ENCODE data around the gene CRISPLD2.
A peak's percentile ranks its signal among the peaks of the same experiment; 100 is the strongest.
"Not testable (repeated sequence)": the region's sequence is repeated elsewhere in the genome, so short reads cannot be mapped to it uniquely, and the experiment has no call there.

Gene CRISPLD2

GRCh38 chr16:84927621-84928591, 108.1 kb downstream of the CRISPLD2 start:
- DNase-seq (ENCODE audit: low read depth in 3 of 3, low spot score in 1 of 3) = no peak

GRCh38 chr16:84928679-84929420, 109.1 kb downstream of the CRISPLD2 start:
- no peak for DNase-seq (ENCODE audit: low read depth in 3 of 3, low spot score in 1 of 3)

GRCh38 chr16:84929421-84930297, 109.9 kb downstream of the CRISPLD2 start:
- DNase-seq (ENCODE audit: low read depth in 3 of 3, low spot score in 1 of 3) = no peak

GRCh38 chr16:84930298-84931106, 110.7 kb downstream of the CRISPLD2 start:
- peak in 1 of 3 donors; percentile 7 for DNase-seq (ENCODE audit: low read depth in 3 of 3, low spot score in 1 of 3)

- no peak for DNase-seq (ENCODE audit: low read depth in 3 of 3, low spot score in 1 of 3)
These were observed 111.3 kb downstream of the CRISPLD2 start for GRCh38 chr16:84931107-84931494.

- no peak for DNase-seq (ENCODE audit: low read depth in 3 of 3, low spot score in 1 of 3)
These were observed 111.7 kb downstream of the CRISPLD2 start for GRCh38 chr16:84931506-84931905.

- DNase-seq (ENCODE audit: low read depth in 3 of 3, low spot score in 1 of 3) = no peak
These were observed 112.9 kb downstream of the CRISPLD2 start for GRCh38 chr16:84932681-84933080.

GRCh38 chr16:84933774-84934631, 114.2 kb downstream of the CRISPLD2 start:
- DNase-seq (ENCODE audit: low read depth in 3 of 3, low spot score in 1 of 3) = no peak

- DNase-seq (ENCODE audit: low read depth in 3 of 3, low spot score in 1 of 3) = no peak
These were observed 117.6 kb downstream of the CRISPLD2 start for GRCh38 chr16:84937196-84938005.

GRCh38 chr16:84938616-84939015, 118.8 kb downstream of the CRISPLD2 start:
- DNase-seq (ENCODE audit: low read depth in 3 of 3, low spot score in 1 of 3) = not testable (repeated sequence)

GRCh38 chr16:84940670-84941551, 121.1 kb downstream of the CRISPLD2 start:
- DNase-seq (ENCODE audit: low read depth in 3 of 3, low spot score in 1 of 3) = no peak

- no peak for DNase-seq (ENCODE audit: low read depth in 3 of 3, low spot score in 1 of 3)
These were observed 122.1 kb downstream of the CRISPLD2 start for GRCh38 chr16:84941921-84942320.

- no peak for DNase-seq (ENCODE audit: low read depth in 3 of 3, low spot score in 1 of 3)
These were observed 123.0 kb downstream of the CRISPLD2 start for GRCh38 chr16:84942786-84943185.

GRCh38 chr16:84943620-84944019, 123.8 kb downstream of the CRISPLD2 start:
- no peak for DNase-seq (ENCODE audit: low read depth in 3 of 3, low spot score in 1 of 3)

- DNase-seq (ENCODE audit: low read depth in 3 of 3, low spot score in 1 of 3) = no peak
These were observed 127.2 kb downstream of the CRISPLD2 start for GRCh38 chr16:84947022-84947421.

- no peak for DNase-seq (ENCODE audit: low read depth in 3 of 3, low spot score in 1 of 3)
These were observed 128.4 kb downstream of the CRISPLD2 start for GRCh38 chr16:84947996-84948850.

Data from stimulated activated CD4-positive, alpha-beta T cell treated with anti-CD3 and anti-CD28 coated beads, TNF-alpha, amount 100 ng/mL, for 1 hour (primary cell).